Measurements from ENCODE around the gene JDP2.

JDP2 gene

GRCh38 chr14:75459099-75459741 is 31.4 kb downstream of the JDP2 start:
- no peak for DNase-seq (ENCODE audit: low read depth)
- TF ChIP-seq CTCF (conservative IDR thresholded peaks at IDR 0.05; ENCODE audit: low read depth, low read length) = no peak
- H3K4me3 ChIP-seq (ENCODE audit: low read depth, low read length) = no peak overlapping the region

GRCh38 chr14:75459791-75460190 is 32.0 kb downstream of the JDP2 start:
- H3K4me3 ChIP-seq (ENCODE audit: low read depth, low read length) = no peak overlapping the region
- no peak for TF ChIP-seq CTCF (conservative IDR thresholded peaks at IDR 0.05; ENCODE audit: low read depth, low read length)
- no peak for DNase-seq (ENCODE audit: low read depth)

GRCh38 chr14:75460394-75460793 is 32.6 kb downstream of the JDP2 start:
- no peak for TF ChIP-seq CTCF (conservative IDR thresholded peaks at IDR 0.05; ENCODE audit: low read depth, low read length)
- DNase-seq (ENCODE audit: low read depth) = no peak
- H3K4me3 ChIP-seq (ENCODE audit: low read depth, low read length) = no peak overlapping the region

GRCh38 chr14:75461303-75461702 is 33.5 kb downstream of the JDP2 start:
- H3K4me3 ChIP-seq (ENCODE audit: low read depth, low read length) = no peak overlapping the region
- DNase-seq (ENCODE audit: low read depth) = no peak
- TF ChIP-seq CTCF (conservative IDR thresholded peaks at IDR 0.05; ENCODE audit: low read depth, low read length) = no peak

GRCh38 chr14:75461755-75462349 is 34.0 kb downstream of the JDP2 start:
- TF ChIP-seq CTCF (conservative IDR thresholded peaks at IDR 0.05; ENCODE audit: low read depth, low read length) = no peak
- no peak for DNase-seq (ENCODE audit: low read depth)
- no peak overlapping the region for H3K4me3 ChIP-seq (ENCODE audit: low read depth, low read length)

GRCh38 chr14:75464626-75465025 is 36.8 kb downstream of the JDP2 start:
- no peak overlapping the region for H3K4me3 ChIP-seq (ENCODE audit: low read depth, low read length)
- TF ChIP-seq CTCF (conservative IDR thresholded peaks at IDR 0.05; ENCODE audit: low read depth, low read length) = no peak

GRCh38 chr14:75467763-75468162 is 39.9 kb downstream of the JDP2 start:
- no peak for TF ChIP-seq CTCF (conservative IDR thresholded peaks at IDR 0.05; ENCODE audit: low read depth, low read length)
- no peak overlapping the region for H3K4me3 ChIP-seq (ENCODE audit: low read depth, low read length)
- DNase-seq (ENCODE audit: low read depth) = no peak

More at GRCh38 chr14:75464626-75465025, 36.8 kb downstream of the JDP2 start:
- no peak for DNase-seq (ENCODE audit: low read depth)

All from choroid plexus epithelial cell (primary cell).